ENCODE measurements around the gene C10orf143.
"Not testable (repeated sequence)": the region's sequence is repeated elsewhere in the genome, so short reads cannot be mapped to it uniquely, and the experiment has no call there.

C10orf143 gene

DNA sequence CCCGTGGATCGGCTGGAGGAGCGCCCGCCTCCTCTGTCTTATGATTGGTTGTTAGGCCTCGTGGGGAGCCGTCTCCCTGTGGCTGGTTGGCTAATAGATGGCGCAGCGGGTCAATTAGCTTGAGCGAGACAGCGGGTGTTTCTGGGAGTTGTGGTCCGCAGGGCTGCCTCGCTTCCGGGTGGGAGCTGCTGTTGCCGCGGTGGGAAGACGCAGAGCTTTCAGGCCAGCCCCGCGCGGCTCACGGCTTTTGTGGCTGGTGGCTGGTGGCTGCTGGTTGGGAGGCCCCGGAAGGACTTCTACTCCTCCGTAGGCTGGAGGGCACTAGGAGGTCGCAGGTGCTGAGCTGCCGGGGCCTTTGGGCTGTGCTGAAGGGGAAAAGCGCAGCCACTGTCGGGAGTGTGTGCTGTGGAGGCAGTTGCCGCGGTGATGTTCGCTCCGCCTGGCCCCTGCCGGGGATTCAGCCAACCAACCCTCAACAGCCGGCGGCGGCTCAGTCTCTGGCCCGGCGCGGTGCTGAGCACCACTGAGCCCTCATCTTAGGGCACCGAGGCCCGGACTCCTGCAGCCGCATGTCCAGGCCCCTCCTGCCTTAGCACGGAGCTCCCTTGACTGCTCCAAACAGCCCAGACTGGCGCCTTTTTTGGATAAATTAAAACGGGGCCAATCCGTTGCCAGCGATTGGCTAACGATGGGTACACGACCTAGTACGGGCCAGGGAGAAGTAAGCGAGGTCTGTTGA, 652 bp upstream of the C10orf143 start:
- peak; percentile 95 for DNase-seq (ENCODE audit: low spot score)

DNA sequence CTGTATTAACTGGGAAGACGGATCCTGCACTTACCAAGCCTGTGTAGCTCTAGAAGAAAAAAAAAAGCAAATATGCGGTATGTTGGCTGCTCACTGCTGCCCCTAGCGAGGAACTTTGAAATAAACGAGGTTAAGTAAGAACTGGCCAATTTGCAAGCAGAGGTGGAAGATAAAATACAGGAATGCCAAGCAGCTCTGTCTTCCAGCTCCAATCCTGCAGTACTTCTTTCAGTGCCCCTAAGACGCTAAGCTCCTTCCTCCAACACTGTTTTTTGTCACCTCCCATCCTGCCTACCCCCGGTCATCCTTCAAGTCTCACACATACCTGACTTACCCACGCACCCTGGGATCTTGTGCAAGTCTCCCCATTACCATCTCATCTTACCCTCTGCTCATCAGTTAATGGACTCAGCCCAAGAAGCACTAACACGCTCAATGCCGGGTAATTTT, 809 bp downstream of the C10orf143 start:
- peak; percentile 80 for DNase-seq (ENCODE audit: low spot score)

DNA sequence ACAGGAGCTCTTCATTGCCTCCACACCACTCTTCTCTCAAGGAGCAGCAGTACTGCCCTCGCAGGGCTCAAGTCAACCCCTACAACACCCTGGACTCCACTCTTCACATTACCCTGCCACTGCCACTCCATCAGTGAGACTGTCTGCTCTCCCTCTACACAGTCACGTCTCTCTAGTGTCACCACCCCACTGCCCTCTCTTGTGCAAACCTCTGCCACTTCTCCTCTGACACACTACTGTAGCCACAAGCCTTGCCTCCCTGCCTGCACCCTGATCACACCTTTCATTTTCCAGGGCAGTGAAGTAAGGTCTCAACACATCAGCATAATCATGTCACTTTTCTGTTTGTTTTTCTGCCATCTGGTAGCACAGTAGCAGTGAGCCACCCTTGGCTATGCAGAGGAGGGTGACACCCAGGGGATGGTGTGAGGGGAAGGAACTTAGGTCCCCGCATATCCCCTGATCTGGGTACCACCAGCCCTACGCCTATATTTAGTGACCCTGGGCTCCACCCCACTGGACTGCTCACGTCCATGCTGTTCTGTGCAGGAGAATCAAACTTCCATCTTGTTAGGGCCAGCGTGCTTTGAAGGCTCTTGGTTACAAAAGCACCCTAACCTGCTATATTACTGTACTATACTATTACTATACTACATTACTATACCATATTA, 1.6 kb downstream of the C10orf143 start:
- no peak for DNase-seq (ENCODE audit: low spot score)

DNA sequence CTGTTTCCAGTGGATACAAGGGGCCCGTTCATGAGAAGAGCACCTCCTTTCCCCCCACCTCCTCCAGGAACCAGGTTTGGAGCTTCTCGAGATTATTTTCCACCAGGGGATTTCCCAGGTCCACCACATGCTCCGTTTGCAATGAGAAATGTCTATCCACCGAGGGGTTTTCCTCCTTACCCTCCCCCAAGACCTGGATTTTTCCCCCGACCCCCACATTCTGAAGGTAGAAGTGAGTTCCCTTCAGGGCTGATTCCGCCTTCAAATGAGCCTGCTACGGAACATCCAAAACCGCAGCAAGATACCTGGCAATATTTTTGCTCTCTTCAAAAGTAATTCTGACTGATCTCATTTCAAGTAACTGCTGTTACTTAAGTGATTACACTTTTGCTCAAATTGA, 2.5 kb downstream of the C10orf143 start:
- DNase-seq (ENCODE audit: low spot score): not testable (repeated sequence)

DNA sequence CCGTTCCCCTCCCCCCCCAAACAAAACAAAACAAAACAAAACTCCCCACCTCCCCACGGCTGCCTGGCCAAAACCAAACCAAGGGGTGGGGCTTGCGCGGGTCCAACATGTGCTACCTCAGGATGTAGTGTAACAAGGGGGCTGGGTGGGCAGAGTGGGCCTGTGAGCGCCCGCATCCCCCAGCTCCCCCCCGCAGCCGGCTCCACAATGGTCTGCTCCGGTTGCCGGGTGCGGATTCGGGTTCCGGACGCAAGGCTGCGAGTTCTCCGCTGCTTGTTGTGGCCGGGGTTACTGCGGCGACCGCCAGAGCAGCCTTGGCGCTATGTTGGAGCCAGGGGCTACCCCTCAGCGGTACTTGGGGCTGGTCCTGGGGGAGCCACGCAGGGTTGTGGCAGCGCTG, 4.9 kb downstream of the C10orf143 start:
- DNase-seq (ENCODE audit: low spot score): no peak

DNA sequence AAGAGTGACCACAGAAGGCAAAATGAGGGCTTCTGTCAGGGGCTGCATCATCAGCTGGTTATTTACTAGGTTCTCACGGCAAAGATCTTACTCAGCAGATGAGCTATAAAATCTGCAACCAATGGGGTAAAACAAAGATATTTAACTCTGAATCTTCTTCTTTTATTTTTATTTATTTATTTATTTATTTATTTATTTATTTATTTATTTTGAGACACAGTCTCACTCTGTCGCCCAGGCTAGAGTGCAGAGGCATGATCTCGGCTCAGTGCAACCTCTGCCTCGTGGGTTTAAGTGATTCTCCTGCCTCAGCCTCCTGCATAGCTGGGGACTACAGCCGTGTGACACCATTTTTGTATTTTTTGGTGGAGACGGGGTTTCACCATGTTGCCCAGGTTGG, 11.3 kb downstream of the C10orf143 start:
- DNase-seq (ENCODE audit: low spot score): no peak

DNA sequence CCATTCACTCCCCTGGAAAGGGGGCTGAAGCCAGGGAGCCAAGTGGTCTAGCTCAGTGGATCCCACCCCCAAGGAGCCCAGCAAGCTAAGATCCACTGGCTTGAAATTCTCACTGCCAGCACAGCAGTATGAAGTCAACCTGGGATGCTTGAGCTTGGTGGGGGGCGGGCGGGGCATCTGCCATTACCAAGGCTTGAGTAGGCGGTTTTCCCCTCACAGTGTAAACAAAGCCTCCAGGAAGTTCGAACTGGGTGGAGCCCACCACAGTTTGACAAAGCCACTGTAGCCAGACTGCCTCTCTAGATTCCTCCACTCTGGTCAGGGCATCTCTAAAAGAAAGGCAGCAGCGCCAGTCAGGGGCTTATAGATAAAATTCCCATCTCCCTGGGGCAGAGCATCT, 20.1 kb downstream of the C10orf143 start:
- not testable (repeated sequence) for DNase-seq (ENCODE audit: low spot score)

DNA sequence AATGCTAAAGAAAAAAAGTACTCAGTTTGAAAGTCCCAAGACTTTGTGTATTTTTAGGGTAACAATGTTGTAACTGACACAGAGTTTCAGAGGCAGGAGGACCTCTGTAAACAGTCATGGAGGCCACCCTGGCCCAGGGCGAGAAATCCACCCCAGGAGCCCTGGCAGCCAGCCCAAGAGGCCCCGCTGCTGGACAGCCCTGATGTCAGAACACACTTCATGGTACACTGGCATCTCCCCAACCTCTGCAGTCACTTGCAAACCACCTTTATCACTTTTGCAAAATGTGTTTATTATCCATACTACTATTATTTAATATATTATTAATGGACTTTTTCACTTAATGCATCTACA, 30.2 kb downstream of the C10orf143 start:
- DNase-seq (ENCODE audit: low spot score): no peak

DNA sequence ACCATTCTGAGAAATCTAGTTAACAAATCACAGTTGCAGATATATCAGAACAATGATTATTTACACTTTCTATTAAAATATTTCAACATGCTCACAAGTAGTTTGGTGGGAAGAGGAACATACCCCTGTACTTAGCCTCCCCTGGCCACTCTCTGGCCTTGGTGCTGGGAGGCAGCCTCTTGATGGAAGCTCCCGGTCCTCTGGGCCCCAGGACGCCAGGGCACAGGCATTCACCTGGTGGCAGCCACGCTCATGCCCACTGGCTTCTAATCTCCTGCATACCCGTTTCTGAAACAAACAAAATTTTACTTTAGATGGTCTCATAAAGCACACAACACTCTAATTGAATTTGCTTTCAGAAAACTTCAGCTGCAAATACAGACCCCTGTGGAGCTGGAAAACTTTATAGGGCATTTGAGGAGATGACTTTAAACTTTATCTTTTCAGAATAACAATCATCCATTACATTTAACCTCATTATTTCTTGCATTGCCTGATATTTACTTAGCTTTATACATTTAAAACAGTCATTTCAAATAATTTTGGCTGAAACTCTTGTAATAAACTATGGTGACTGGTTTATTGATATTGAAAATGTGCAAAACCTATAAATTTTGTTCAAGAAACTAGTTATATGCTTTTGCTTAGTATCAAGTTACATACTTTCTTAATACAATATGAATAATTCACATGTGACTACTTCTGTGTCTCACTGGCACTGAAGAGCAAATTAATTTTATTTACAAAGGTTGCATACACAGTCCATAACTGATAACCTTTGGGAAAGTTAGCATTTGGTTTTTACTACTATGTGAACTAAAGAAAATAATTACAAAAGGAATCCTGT, 30.8 kb downstream of the C10orf143 start:
- no peak for DNase-seq (ENCODE audit: low spot score)

DNA sequence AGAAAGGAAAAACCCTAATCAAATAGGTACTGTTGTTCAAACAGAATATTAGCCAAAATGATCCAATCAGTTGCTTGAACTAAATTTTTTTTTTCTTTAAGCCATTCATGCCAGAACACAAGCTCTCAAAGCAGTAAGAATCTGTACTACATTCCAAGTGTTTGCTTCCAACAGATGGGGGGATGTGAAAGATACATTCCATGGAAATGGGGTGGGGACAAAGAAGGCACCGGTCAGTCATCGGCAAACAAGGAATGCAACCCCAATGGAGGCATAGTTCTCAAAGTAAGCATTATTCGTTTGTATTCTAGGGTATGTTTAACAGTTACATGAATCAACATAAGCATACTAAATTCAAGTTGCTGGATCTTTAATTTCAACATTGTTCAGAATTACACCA, 32.5 kb downstream of the C10orf143 start:
- no peak for DNase-seq (ENCODE audit: low spot score)

DNA sequence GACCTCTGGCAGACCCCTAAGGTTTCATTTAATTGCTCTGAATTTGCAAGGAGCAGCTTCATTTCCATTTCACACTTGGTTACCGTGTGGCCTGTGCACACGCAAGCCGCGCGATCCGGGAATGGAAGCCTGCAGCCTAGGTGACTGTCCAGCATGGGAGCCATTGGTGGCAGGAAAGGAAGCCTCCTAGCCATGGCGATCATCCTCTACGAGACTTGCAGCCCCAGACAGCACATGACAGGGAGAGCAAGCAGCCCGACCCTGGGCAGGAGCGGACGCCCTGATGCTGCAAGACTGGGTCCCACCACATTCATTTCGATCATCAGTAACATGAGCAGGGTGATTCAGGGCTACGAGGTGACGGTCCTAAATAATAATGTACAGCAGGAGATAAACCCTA, 33.9 kb downstream of the C10orf143 start:
- no peak for DNase-seq (ENCODE audit: low spot score)

DNA sequence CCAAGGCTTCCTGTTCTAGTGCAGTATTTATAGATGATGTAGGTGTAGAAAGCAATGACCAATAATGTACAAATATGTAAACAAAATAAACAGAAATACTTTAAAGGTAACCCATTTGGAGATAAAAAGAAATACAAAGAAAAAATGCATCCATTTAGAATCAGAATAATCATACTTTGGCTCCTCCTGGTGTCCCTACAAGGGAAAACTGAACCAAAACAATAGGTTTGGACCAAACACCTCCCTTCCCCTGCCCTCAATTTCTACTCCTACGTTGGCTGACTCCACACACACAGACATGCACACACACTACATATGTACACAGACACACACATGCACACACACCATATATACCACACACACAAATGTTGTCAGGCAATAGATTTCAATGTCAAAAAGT, 36.0 kb downstream of the C10orf143 start:
- DNase-seq (ENCODE audit: low spot score): no peak

DNA sequence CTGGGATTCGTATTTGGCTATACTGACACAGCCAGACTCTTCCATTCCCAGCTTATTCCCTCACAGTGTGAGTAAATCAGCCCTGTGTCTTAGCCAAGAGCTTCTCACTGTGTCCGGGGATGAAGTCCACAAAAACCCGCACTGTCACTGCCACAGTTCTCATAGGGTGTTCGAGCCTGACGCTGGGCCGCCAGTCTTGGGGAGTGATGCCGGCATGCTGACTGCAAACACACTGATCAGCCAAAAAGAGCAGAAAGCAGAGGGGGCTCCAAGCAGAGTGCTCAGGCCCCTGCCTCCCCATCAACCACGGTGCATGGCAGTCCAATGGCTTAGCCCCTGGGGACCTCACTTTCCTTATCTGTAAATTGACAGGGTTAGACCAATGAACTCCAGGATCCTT, 36.7 kb downstream of the C10orf143 start:
- no peak for DNase-seq (ENCODE audit: low spot score)

DNA sequence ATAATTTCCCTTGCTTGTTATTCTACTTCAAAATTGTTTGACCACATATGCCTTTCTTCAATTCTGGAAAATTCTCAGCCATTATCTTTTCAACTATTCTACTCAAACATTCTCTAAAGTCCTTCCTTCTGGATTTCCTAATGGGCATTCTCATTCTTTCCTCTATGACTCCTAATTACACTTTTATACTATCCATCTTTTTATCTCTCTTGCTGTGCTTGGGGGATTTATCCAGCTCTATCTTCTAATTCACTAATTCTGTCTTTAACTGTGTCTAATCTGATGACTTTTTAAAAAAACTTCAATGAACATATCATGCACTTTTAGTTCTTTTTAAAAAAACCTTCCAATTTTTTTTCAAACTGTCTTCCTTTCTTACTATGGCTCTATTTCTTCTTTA, 38.4 kb downstream of the C10orf143 start:
- DNase-seq (ENCODE audit: low spot score): no peak

DNA sequence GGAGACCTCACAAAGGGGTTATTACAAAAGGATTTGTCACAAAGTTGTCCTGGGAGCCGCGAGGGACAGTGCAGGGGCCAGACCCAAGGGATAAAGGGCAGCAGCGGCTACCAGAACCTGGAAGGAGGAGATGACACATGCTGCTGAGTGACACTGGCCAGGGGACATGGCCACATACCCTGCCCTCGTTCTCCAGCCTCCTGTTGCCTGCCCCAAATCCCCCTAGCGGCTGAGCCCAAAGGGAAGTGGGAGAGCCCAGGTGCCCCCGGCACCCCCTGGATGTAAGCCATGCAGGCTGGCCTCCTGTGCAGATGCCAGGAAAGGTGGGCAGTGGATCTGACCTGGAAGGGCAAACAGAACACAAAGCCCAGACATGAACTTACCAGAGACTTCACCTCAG, 42.7 kb downstream of the C10orf143 start:
- no peak for DNase-seq (ENCODE audit: low spot score)

DNA sequence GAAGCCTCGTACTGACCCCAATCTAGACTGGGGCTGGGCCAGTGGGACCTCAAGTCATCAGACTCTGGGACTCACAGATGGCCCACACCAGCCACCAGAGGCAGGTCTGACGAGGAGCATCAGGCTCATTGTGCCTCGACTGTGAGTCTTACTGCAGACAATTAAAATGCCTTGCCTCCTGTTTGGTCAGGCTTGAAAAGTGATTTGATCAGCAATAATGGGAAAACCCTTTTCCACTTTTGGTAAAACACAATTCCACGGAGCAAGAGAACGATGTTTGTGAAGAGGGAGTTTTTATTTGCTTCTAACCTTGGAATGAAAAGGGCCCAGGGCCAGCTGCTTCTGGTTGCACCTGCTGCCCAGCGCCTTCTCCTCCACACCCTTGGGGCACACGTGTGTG, 43.9 kb downstream of the C10orf143 start:
- DNase-seq (ENCODE audit: low spot score): no peak

DNA sequence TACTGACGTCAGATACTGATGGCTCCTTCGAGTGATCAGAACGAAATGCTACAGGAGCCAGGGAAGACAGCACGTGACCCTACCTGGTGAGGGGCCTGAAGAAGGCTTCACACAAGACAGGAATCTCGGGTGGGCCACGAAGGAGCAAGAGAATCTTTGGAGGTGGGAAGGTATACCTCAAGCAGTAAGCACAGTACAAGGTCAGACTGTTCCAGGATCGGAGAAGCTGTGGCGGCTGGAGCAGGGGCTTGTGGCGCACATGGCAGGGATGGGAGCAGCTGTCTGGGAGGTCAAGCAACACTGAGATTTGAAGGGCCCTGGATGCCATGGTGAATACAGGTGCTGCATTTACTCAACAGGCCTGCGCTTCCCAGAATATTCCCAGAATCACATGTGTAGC, 45.4 kb downstream of the C10orf143 start:
- no peak for DNase-seq (ENCODE audit: low spot score)

DNA sequence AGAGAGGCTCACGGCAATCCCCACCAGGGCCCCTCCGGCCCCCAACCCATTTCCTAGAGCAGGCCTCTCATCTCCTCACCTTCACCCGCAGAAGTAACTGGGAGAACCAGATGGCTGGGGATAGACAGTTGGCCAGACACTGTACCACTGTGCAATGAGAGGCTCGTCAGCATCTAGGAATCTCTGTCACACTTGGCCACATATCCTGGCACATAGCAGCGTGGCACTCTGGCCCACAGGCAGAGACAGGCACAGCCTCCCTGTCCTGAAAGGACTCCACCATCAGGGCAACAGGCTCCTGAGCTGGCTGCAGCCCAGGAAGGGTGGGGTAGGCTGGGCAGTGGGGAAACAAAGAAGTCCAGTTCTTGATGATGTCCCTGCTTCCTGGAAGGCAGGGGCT, 45.8 kb downstream of the C10orf143 start:
- no peak for DNase-seq (ENCODE audit: low spot score)

DNA sequence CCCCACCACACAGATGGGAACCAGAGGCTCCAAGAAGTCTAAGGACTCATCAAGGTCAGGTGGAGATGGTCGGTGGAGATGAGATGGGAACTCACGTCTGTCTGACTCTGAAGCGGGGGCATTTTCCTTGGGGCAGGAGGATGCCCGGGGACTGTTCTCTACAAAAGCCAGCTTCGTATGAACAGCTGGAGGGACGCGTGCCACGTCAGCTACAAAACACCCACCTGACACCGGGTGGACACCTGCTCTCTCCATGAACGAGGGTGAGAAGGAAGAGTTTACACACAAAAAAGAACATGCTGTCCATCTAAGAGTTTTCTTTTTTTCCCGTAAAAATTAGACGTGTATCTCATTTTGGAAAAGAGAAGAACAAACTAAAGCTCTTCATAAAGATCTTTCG, 47.7 kb downstream of the C10orf143 start:
- no peak for DNase-seq (ENCODE audit: low spot score)

DNA sequence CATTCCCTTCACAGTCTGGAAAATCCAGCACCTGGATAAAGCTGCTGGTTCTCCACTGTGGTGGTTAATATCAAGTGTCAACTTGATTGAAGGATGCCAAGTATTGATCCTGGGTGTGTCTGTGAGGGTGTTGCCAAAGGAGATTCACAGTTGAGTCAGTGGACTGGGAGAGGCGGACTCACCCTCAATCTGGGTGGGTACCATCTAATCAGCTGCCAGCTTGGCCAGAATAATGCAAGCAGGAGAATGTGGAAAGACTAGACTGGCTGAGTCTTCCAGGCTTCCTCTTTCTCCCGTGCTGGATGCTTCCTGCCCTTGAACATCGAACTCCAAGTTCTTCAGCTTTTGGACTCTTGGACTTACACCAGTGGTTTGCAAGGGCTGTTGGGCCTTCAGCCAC, 48.4 kb downstream of the C10orf143 start:
- no peak for DNase-seq (ENCODE audit: low spot score)

DNA sequence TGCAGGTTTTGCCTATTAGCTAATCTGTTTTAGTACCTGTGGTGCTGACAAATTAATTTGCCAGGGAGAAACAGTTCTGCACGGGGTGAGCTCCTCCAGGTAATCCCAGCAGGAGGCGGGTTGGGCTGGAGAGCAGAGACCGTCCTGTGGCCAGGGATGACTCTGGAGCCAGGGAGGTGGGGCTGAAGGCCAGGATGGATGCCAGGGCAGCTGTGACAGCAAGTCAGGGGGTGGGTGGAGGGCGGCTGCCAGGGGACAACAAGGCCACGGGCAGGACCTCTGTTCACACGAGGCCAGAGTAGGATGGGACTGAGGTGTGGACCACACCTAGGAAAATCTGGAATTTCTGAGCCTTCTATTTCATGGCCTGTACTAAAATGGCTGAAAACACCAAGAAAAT, 48.9 kb downstream of the C10orf143 start:
- no peak for DNase-seq (ENCODE audit: low spot score)

DNA sequence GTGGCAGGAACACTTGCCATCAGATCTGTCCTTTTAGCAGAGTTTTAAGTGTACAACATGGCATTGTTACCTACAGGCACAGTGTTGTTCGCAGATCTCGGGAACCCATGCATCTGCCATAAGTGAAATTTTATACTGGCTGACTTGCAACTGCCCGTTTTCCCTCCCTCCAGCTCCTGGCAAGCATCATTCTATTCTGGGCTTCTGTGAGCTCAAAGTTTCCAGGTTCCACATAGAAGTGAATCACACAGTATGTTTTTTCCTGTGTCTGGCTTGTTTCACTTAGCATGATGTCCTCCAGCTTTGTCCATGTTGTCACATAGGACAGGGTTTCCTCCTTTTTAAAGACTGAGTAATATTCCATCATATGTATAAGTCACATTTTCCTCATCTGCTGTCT, 56.6 kb downstream of the C10orf143 start:
- no peak for DNase-seq (ENCODE audit: low spot score)

DNA sequence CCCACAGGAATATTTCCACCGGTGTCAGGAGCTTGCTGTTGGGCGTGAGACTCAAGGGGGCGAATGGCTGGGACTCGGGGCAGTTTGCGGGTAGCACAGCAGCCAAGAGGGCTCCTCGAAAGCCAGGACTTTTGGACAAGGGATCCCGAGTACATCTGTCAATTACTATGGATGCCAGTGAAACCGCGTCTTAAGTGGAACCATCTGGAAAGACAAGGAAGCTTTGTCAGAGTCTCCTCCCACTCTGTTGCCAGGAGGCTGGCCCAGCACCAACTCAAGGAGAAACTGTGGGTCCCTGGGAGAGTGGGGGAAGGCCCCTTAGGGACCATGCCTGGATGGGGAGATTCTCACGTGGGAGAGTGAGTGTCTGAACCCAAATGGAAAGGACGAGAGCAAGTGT, 57.1 kb downstream of the C10orf143 start:
- no peak for DNase-seq (ENCODE audit: low spot score)
